Activated T-helper 2 cell treated with anti-CD3 and anti-CD28 coated beads, Interferon-gamma antibody, Interleukin-2, Interleukin-4, amounts not matched to agents 10 μg/mL and 5 μg/mL and 100 μg/mL, durations not matched to agents 14 hours and 24 hours and 36 hours (primary cell): ENCODE results near the gene LRRC2. TPM values are rescaled to one million over a fixed set of nuclear protein-coding genes. Genes with fewer than 3 reads are reported as not detected.

Experiments used
- DNase-seq: peaks from one replicate; pipeline ENCODE4 v3.0.0; 2021; ENCODE audit warnings: low spot score
- H3K27ac Mint-ChIP-seq: one replicate; pipeline ENCODE4 v1.8.0; 2021; ENCODE audit warnings: mixed read lengths
- H3K27me3 Mint-ChIP-seq: one replicate; pipeline ENCODE4 v1.8.0; 2021; ENCODE audit warnings: low read depth, mixed read lengths
- H3K36me3 Mint-ChIP-seq: one replicate; pipeline ENCODE4 v1.8.0; 2021; ENCODE audit warnings: low read depth, mixed read lengths
- H3K4me1 Mint-ChIP-seq: one replicate; pipeline ENCODE4 v1.8.0; 2021; ENCODE audit warnings: low read depth, mixed read lengths
- H3K4me3 Mint-ChIP-seq: one replicate; pipeline ENCODE4 v1.8.0; 2021; ENCODE audit warnings: low read depth, mild to moderate bottlenecking, moderate library complexity, mixed read lengths
- H3K9me3 Mint-ChIP-seq: one replicate; pipeline ENCODE4 v1.8.0; 2021; ENCODE audit warnings: mixed read lengths
- intact Hi-C: fragments of 100-400 bp; cut with micrococcal nuclease; formaldehyde crosslinking; loops from one replicate; pipeline ENCODE4 v1.15.1; 2023
- total RNA-seq: library from RNA; stranded (reverse); gene quantifications from 2 replicates; pipeline ENCODE4 v1.2.3, GENCODE V29; 2022

Gene LRRC2
- total RNA-seq, 1 donor from 2014 or later: not detected

GRCh38 chr3:46468753-46469600 lies 97.1 kb downstream of the LRRC2 start:
- no peak for DNase-seq
- no peak overlapping the region for H3K27ac Mint-ChIP-seq
- H3K4me1 Mint-ChIP-seq: no peaks in the 10 kb centered on the region
- H3K27me3 Mint-ChIP-seq: peaks cover 41% of the 10 kb centered on the region
- H3K9me3 Mint-ChIP-seq: no peaks in the 10 kb centered on the region
- H3K36me3 Mint-ChIP-seq: no peaks in the 10 kb centered on the region
- intact Hi-C loops: no loop called here
- no peak overlapping the region for H3K4me3 Mint-ChIP-seq

- Mint-ChIP-seq H3K4me1 (no peaks in the 10 kb centered on the region), H3K4me3 (no peak overlapping the region)
These were observed 98.5 kb downstream of the LRRC2 start for GRCh38 chr3:46467562-46467961.

GRCh38 chr3:46466871-46467403 lies 99.2 kb downstream of the LRRC2 start:
- no peaks in the 10 kb centered on the region for H3K36me3 Mint-ChIP-seq
- DNase-seq: no peak
- peaks cover 46% of the 10 kb centered on the region for H3K27me3 Mint-ChIP-seq
- H3K4me1 Mint-ChIP-seq: no peaks in the 10 kb centered on the region
- no peak overlapping the region for H3K27ac Mint-ChIP-seq
- H3K4me3 Mint-ChIP-seq: no peak overlapping the region
- H3K9me3 Mint-ChIP-seq: no peaks in the 10 kb centered on the region
- intact Hi-C loops: no loop called here

More at GRCh38 chr3:46467562-46467961, 98.5 kb downstream of the LRRC2 start:
- Mint-ChIP-seq H3K36me3 (no peaks in the 10 kb centered on the region), H3K27ac (no peak overlapping the region), H3K27me3 (peaks cover 44% of the 10 kb centered on the region), H3K9me3 (no peaks in the 10 kb centered on the region)
- intact Hi-C loops: no loop called here
- no peak for DNase-seq

GRCh38 chr3:46466273-46466672 lies 99.8 kb downstream of the LRRC2 start:
- DNase-seq: no peak
- Mint-ChIP-seq H3K4me3 (no peak overlapping the region), H3K36me3 (no peaks in the 10 kb centered on the region), H3K4me1 (no peaks in the 10 kb centered on the region), H3K27me3 (peaks cover 51% of the 10 kb centered on the region), H3K9me3 (no peaks in the 10 kb centered on the region), H3K27ac (no peak overlapping the region)
- intact Hi-C loops: no loop called here

Other genes starting within 250 kb of the LRRC2 start
- 1.1 TPM in 2 replicates for gene CCR2, start 212.2 kb downstream of the LRRC2 start, total RNA-seq
- gene CCR5, start 195.4 kb downstream of the LRRC2 start, total RNA-seq: 0.30 and 0.46 TPM in 2 replicates
- gene CCRL2, start 159.0 kb downstream of the LRRC2 start, total RNA-seq: 1.2 and 1.6 TPM in 2 replicates
- gene LTF, start 101.4 kb downstream of the LRRC2 start, total RNA-seq: not detected in 2 replicates
- not detected in 2 replicates for gene RTP3, start 68.3 kb downstream of the LRRC2 start, total RNA-seq
- not detected in 2 replicates for gene FAM240A, start 46.2 kb upstream of the LRRC2 start, total RNA-seq
- 0.44 and 0.71 TPM in 2 replicates for gene ALS2CL, start 127.4 kb upstream of the LRRC2 start, total RNA-seq
- gene TMIE, start 135.1 kb upstream of the LRRC2 start, total RNA-seq: not detected in 2 replicates
- gene PRSS50, start 151.6 kb upstream of the LRRC2 start, total RNA-seq: not detected in 2 replicates